Measurements from ENCODE around the gene CHMP2B.

DNA sequence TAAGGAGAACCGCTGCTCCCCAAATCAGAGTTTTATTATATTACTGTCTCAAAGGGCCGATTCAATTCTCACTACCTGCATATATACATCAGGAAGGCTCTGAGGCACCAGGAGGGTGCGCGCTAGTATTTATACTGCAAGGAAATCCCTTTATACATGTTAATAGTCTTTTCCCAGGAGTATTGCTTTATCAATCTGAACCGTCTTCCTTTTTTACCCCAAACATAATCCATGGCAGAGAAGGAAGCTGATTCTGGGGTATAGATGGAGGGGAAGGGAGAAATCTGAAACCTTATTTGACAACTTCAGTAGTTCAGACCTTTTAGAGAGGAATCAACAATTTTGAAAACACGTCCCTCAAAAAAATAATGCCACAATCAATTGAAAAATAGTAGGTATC, 49.4 kb downstream of the CHMP2B start, which contains the start of gene POU1F1:
- TF ChIP-seq POLR2A (IDR thresholded peaks at IDR 0.05; ENCODE audit: low read length): no peak
- no peak for TF ChIP-seq GATA1 (IDR thresholded peaks at IDR 0.05; ENCODE audit: low read depth, low read length)

Data from erythroblast (primary cell).